ENCODE data around the gene DECR2. TPM values are rescaled to one million over a fixed set of nuclear protein-coding genes. Genes with fewer than 3 reads are reported as not detected.

Gene DECR2
- total and polyA plus RNA-seq, 10 of the 15 experiments (the other 5 are each of a cell fraction or from before 2014, with no cell fraction given), result 0.53 to 20.3 (median 6.0) TPM

- 68% methylated on average over 11 of the region's 11 CpGs for WGBS (ENCODE audit: insufficient coverage, insufficient replicate concordance, low lambda C conversion rate, missing lambda C conversion rate)
- Histone ChIP-seq H3K79me2 (ENCODE audit: control insufficient read depth, insufficient read depth, low read length) (no peaks in the 10 kb centered on the region), H3K27me3 (replicated peaks in 1 of 2; ENCODE audit: control insufficient read depth in 2 of 2, insufficient read depth in 2 of 2, low read length in 1 of 2) (no peaks in the 10 kb centered on the region), H3K4me3 (no peak overlapping the region), H3K4me1 (ENCODE audit: control insufficient read depth, insufficient read depth, low read length) (peaks cover 5% of the 10 kb centered on the region), H3K9me3 (replicated peaks; ENCODE audit: control insufficient read depth, insufficient read depth, low read length) (no peaks in the 10 kb centered on the region), H3K36me3 (ENCODE audit: control insufficient read depth in 2 of 2, insufficient read depth in 2 of 2, low read length in 1 of 2) (peaks cover 0 to 1% of the 10 kb centered on the region in 2 experiments; a peak in 2 of 4 replicates), H4K20me1 (ENCODE audit: control insufficient read depth, insufficient read depth) (no peaks in the 10 kb centered on the region), H3K9ac (ENCODE audit: control insufficient read depth, insufficient read depth, low read length) (no peak overlapping the region), H3K27ac (ENCODE audit: control insufficient read depth, insufficient read depth) (no peak overlapping the region), H3K4me2 (ENCODE audit: control insufficient read depth, insufficient read depth) (no peak overlapping the region), H2AFZ (ENCODE audit: control insufficient read depth, low read depth, low read length) (no peak overlapping the region)
- ChIA-PET RAD21 (ENCODE audit: unreplicated experiment) (interaction anchor here (0.5 kb wide), 1 partner anchor 65 kb away, joined by 3 read pairs; no protein-coding TSS in a partner anchor), POLR2A (no interaction called here), CTCF (no interaction called here), SMC1A (ENCODE audit: uncharacterized antibody, unreplicated experiment) (no interaction called here)
- FAIRE-seq (no peak), DNase-seq (ENCODE audit: low read depth, low spot score) (no peak), ATAC-seq (no peak)
- TF ChIP-seq USF1 (IDR thresholded peaks at IDR 0.05; ENCODE audit: borderline replicate concordance, extremely low read length, insufficient read depth, low read depth, low read length) (no peak), CREM (IDR thresholded peaks at IDR 0.05; ENCODE audit: low read depth) (no peak), PAX5 (IDR thresholded peaks at IDR 0.05; ENCODE audit: borderline replicate concordance, low read depth, low read length) (no peak), RFX5 (IDR thresholded peaks at IDR 0.05; ENCODE audit: low read depth, low read length) (no peak), ELK1 (IDR thresholded peaks at IDR 0.05; ENCODE audit: low read depth, low read length) (no peak), ZNF274 (IDR thresholded peaks at IDR 0.05; ENCODE audit: insufficient read depth, insufficient read length) (no peak), STAT1 (conservative IDR thresholded peaks at IDR 0.05) (no peak)
- intact Hi-C loops (cut with micrococcal nuclease; ENCODE audit: unreplicated experiment) (no loop called here), in situ Hi-C loops (cut with MboI) (no loop called here)
- BruUV-seq (replicated peaks), result no TSS peak
Measured at GRCh38 chr16:456891-457483, 55.3 kb downstream of the DECR2 start.

Data from GM12878 (cell line).